ENCODE results near the gene SEMA4G.

GRCh38 chr10:100982916-100983830 lies 13.9 kb downstream of the SEMA4G start:
- TF ChIP-seq POLR2A (IDR thresholded peaks at IDR 0.05), result no peak
- TF ChIP-seq, protein P1, sequence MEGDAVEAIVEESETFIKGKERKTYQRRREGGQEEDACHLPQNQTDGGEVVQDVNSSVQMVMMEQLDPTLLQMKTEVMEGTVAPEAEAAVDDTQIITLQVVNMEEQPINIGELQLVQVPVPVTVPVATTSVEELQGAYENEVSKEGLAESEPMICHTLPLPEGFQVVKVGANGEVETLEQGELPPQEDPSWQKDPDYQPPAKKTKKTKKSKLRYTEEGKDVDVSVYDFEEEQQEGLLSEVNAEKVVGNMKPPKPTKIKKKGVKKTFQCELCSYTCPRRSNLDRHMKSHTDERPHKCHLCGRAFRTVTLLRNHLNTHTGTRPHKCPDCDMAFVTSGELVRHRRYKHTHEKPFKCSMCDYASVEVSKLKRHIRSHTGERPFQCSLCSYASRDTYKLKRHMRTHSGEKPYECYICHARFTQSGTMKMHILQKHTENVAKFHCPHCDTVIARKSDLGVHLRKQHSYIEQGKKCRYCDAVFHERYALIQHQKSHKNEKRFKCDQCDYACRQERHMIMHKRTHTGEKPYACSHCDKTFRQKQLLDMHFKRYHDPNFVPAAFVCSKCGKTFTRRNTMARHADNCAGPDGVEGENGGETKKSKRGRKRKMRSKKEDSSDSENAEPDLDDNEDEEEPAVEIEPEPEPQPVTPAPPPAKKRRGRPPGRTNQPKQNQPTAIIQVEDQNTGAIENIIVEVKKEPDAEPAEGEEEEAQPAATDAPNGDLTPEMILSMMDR (IDR thresholded peaks at IDR 0.05), result no peak

Measured in body of pancreas (tissue), 4 donors.